ENCODE data around the gene ZNF428. TPM values are rescaled to one million over a fixed set of nuclear protein-coding genes. Genes with fewer than 3 reads are reported as not detected.

ZNF428 gene
- total and polyA plus RNA-seq, 2 of the 4 experiments (the other 2 are of a cell fraction), result 9.9 to 32.3 TPM

DNA sequence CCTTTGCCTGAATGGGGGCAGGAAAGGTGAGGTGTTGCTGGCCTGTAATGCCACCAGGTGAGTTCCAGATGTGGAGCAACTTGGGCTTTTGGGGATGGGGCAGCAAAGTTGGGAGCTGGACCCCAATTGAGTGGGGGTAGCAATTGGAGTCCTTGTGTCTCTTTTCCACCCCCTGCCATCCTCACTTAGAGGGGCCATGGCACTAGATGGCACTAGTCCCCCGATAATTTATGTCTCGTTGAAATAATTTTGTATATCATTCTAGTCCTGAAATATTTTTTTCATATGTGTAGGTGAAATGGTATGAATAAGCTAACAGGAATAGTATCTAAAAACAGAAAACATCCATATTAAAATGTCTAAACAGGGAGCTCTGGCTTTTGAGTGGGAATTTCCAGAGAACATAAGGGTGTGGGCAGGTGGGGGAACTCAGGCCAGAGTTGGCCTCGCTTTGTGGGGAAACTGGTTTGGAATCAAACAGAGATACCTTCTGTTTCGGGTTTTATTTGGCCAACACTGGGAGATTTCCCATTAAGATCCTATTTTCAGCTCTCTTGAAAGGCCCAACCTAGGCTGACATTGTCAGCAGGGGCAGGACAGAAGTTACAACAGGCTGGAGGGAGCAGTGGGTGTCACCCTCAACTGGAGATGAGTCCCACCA, 19.7 kb downstream of the ZNF428 start:
- WGBS, 2 experiments (ENCODE audit: extremely low coverage in 2 of 2, insufficient read length in 1 of 2), result 100% methylated on average over 2 of the region's 4 CpGs; no CpG with 5 or more reads in 1 of the 2 experiments
- H3K79me1 ChIP-seq (ENCODE audit: low read depth in 1 of 2, low read length in 2 of 2), result peaks cover 24 to 46% of the 10 kb centered on the region in 2 experiments; a peak in 3 of 4 replicates
- H2BK5ac ChIP-seq (ENCODE audit: low read depth, low read length, poor library complexity, severe bottlenecking), result no peak overlapping the region
- no peak overlapping the region for H2BK20ac ChIP-seq (ENCODE audit: low read depth, low read length)
- no peak overlapping the region; the same call in 1 of the 2 replicates for H3K9ac ChIP-seq (ENCODE audit: low read depth, low read length)
- no peak overlapping the region for H3K18ac ChIP-seq (ENCODE audit: low read depth, low read length)
- H3K56ac ChIP-seq (ENCODE audit: extremely low read depth, insufficient read depth, low read length), result no peak overlapping the region
- in situ Hi-C loops (cut with MboI; ENCODE audit: low sequenced_read_pairs) (no loop called here), intact Hi-C loops (cut with micrococcal nuclease) (no loop called here), dilution Hi-C loops (cut with HindIII; ENCODE audit: low sequenced_read_pairs, unreplicated experiment) (no loop called here)
- no peak overlapping the region for H4K5ac ChIP-seq (ENCODE audit: low read depth, low read length)
- no peak overlapping the region for H3K4ac ChIP-seq (ENCODE audit: low read depth, low read length)
- H2AK9ac ChIP-seq (replicated peaks; ENCODE audit: low read depth, low read length, poor library complexity), result no peak overlapping the region
- ChIA-PET CTCF (no interaction called here), POLR2A (ENCODE audit: unreplicated experiment) (no interaction called here)
- H3K23ac ChIP-seq (ENCODE audit: low read depth, low read length), result no peak overlapping the region
- no peak overlapping the region for H3K27ac ChIP-seq (ENCODE audit: insufficient read depth, low read length)
- no peaks in the 10 kb centered on the region for H3K9me1 ChIP-seq (ENCODE audit: insufficient read depth, low read length)
- no peak overlapping the region for H2AK5ac ChIP-seq (ENCODE audit: low read depth, low read length)
- H3K27me3 ChIP-seq (ENCODE audit: control insufficient read depth, insufficient read depth, low read length), result no peaks in the 10 kb centered on the region
- peaks cover 12% of the 10 kb centered on the region for H3K36me3 ChIP-seq (ENCODE audit: control insufficient read depth, insufficient read depth, low read length)
- no peak for ATAC-seq (ENCODE audit: low read depth)
- H2AFZ ChIP-seq (replicated peaks; ENCODE audit: low read length, poor library complexity), result no peak overlapping the region
- H3K4me1 ChIP-seq (ENCODE audit: control insufficient read depth, insufficient read depth, low read length), result peaks cover 7% of the 10 kb centered on the region; the same call in 1 of the 2 replicates
- BruUV-seq (replicated peaks), result no TSS peak
- no peak overlapping the region for H3K4me3 ChIP-seq (ENCODE audit: insufficient read depth, low read depth, low read length)
- no peak overlapping the region for H2BK15ac ChIP-seq (ENCODE audit: low read depth, low read length)
- H2BK120ac ChIP-seq (ENCODE audit: low read depth, low read length), result no peak overlapping the region
- TF ChIP-seq RAD21 (IDR thresholded peaks at IDR 0.05; ENCODE audit: low read length), result no peak
- no peak for TF ChIP-seq CEBPB (IDR thresholded peaks at IDR 0.05; ENCODE audit: low read depth, low read length)
- TF ChIP-seq FOS (IDR thresholded peaks at IDR 0.05; ENCODE audit: low read depth, low read length), result no peak
- no peak for TF ChIP-seq MAZ (IDR thresholded peaks at IDR 0.05; ENCODE audit: borderline replicate concordance, low read depth, low read length)
- no peak for TF ChIP-seq RCOR1 (IDR thresholded peaks at IDR 0.05; ENCODE audit: insufficient replicate concordance, low read length)
- TF ChIP-seq CHD1 (IDR thresholded peaks at IDR 0.05; ENCODE audit: low read depth, low read length), result no peak
- TF ChIP-seq, protein P1, sequence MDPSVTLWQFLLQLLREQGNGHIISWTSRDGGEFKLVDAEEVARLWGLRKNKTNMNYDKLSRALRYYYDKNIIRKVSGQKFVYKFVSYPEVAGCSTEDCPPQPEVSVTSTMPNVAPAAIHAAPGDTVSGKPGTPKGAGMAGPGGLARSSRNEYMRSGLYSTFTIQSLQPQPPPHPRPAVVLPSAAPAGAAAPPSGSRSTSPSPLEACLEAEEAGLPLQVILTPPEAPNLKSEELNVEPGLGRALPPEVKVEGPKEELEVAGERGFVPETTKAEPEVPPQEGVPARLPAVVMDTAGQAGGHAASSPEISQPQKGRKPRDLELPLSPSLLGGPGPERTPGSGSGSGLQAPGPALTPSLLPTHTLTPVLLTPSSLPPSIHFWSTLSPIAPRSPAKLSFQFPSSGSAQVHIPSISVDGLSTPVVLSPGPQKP (IDR thresholded peaks at IDR 0.05; ENCODE audit: borderline replicate concordance, low read depth, low read length), result no peak
- TF ChIP-seq MXI1 (IDR thresholded peaks at IDR 0.05; ENCODE audit: borderline replicate concordance, low read depth, low read length), result no peak
- TF ChIP-seq NFE2L2 (IDR thresholded peaks at IDR 0.05; ENCODE audit: low read depth, low read length), result no peak
- no peak for TF ChIP-seq RFX5 (IDR thresholded peaks at IDR 0.05; ENCODE audit: low read depth, low read length)
- no peak for TF ChIP-seq CTCF (conservative IDR thresholded peaks at IDR 0.05; ENCODE audit: low read depth, low read length)
- no peak for TF ChIP-seq BHLHE40 (IDR thresholded peaks at IDR 0.05; ENCODE audit: low read depth, low read length)
- DNase-seq, result no peak
- no peak overlapping the region for H4K91ac ChIP-seq (ENCODE audit: insufficient read depth, low read depth, low read length)
- no peak overlapping the region for H3K14ac ChIP-seq (replicated peaks; ENCODE audit: low read depth, low read length)
- no peak overlapping the region for H3K4me2 ChIP-seq (ENCODE audit: low read depth, low read length)
- H4K20me1 ChIP-seq (ENCODE audit: insufficient read depth, low read length), result no peaks in the 10 kb centered on the region
- no peaks in the 10 kb centered on the region for H3K9me3 ChIP-seq (ENCODE audit: control insufficient read depth, insufficient read depth, low read length)
- no peak overlapping the region for H4K8ac ChIP-seq (ENCODE audit: low read depth in 2 of 2, low read length in 2 of 2)

All from IMR-90 (cell line).